ENCODE results near the gene RPEL1.
A peak's percentile ranks its signal among the peaks of the same experiment; 100 is the strongest.

RPEL1 gene

GRCh38 chr10:103295374-103296015, 49.8 kb downstream of the RPEL1 start:
- DNase-seq (ENCODE audit: low read depth, low spot score), result peak; percentile 66
- TF ChIP-seq CTCF (IDR thresholded peaks at IDR 0.05; ENCODE audit: low read depth, low read length), result no peak
- H3K4me3 ChIP-seq (ENCODE audit: low read depth, low read length), result no peak overlapping the region
- in situ Hi-C loops (cut with HindIII; ENCODE audit: low sequenced_read_pairs), result no loop called here

Data from astrocyte of the spinal cord (primary cell).